Measurements from ENCODE around the gene TMEM44.
A peak's percentile ranks its signal among the peaks of the same experiment; 100 is the strongest.

The TMEM44 gene, protein sequence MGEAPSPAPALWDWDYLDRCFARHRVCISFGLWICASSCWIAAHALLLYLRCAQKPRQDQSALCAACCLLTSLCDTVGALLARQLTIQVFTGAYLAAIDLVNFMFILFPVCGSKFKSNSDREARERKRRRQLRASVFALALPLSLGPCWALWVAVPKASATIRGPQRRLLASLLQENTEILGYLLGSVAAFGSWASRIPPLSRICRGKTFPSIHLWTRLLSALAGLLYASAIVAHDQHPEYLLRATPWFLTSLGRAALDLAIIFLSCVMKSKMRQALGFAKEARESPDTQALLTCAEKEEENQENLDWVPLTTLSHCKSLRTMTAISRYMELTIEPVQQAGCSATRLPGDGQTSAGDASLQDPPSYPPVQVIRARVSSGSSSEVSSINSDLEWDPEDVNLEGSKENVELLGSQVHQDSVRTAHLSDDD

DNA sequence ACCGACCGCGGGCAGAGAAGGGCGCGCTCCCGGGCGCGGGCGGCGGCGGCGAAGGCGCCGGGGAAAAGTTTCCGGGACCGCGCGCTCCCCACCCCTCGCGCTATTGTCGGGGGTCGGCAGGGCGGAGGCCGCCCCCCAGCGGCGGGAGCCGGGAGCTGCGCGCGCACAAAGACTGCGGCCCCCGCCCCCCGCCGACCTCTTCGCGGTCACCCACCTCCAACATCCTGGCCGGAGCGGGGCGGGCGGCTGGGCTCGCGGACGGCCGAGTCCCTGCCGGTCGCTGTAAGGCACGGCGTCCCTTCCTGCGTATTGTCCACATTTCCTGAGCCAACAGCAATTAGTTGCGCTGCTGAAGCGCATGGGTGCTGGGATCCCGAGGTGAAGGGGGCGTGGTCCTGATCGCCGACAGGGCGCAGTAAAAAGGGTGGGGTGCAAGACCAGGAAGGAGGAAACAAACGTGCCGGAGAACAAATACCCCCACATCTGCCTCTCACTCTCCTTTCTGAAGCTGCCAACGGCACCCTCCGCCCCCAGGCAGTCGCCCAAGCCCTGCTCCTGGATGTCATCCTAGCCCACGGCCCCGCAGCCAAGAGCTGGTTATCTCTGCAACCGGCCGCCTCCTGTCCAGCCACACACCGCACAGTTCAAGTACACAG lies at the start of gene TMEM44:
TMEM44 (minus strand) TSS at position 71 of the 656 bp plus-strand sequence. CDS start 204 bp downstream, outside the sequence.
- peak; percentile 51 for DNase-seq

GRCh38 chr3:194682694-194683310 lies 49.6 kb upstream of the TMEM44 start:
- peak; percentile 71 for DNase-seq

DNA sequence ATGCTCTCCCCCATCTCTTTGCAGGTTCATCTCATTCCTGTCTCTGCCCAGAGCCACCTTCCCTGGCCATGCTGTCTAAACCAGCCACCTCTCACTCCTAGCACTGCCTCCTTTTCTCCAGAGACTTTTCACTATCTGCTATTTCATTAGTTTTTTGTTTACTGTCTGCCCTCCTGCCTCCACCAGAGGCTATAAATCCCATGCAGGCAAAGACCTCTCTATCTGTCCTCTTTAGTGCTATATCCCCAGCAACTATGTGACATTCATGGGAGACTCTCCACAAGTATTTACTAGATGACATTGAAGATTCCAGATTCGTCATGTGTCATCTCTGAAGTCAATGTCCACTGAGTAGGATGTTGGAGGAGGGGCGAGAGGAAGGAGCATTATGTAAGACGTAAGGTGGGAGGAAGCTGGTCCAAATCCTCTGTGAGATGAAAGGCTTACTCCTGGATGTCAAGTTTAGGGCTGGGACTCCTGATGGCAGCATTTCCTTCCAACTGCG lies 49.0 kb upstream of the TMEM44 start:
- DNase-seq, result no peak

DNA sequence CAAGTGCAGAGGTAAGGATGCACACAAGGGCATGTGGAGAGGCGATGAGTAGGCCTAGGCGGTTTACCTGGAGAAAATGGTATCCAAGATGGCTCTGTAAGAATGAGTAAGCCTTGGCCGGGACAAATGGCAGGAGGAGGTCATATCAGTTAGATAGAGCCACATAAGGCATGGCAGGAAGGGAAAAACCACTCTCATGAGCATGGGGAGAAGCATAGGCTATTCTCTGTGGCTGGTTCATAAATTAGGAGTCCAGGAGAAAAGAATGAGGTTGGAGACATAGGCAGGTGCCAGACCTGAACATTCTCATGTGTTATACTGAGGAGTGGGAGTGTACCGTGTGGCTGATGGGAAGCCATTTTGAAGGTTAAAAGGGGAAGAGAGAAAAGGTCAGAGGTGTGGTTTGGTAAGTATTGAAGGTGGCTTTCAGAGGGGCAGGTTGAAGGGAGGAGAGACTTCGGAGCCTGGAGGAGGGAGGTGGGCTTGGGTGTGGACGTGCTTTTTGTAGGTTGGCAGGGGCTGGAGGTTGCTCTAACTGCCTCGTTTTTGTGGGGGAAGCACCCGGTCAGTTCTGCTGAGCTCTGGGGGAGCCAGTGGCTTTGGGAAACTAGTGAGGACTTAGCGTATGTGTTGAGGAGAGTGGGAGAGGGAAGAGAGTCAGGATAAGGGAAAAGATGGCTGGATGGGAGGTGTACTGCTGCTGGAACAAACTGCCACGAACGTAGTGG lies 47.8 kb upstream of the TMEM44 start:
- no peak for DNase-seq

DNA sequence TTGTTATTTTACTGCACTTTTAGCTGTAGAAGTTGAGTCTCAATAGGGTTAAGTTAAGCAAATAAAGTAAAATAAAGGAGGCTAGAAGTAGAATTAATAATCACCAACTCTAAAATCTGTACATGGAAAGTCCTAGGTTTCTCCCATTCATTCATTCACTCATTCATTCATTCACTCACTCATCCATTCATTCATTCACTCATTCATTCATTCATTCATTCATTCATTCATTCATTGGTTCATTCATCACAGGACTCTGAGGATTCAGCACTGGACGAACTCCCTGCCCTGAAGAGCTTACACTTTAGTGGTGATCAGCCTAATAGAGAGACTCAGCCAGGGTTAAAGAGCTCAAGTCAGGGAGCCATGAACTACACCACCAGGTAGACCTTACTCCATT lies 43.3 kb upstream of the TMEM44 start:
- no peak for DNase-seq

- no peak for DNase-seq
Observed at GRCh38 chr3:194675680-194676079, 42.5 kb upstream of the TMEM44 start.

- DNase-seq, result no peak
Observed at GRCh38 chr3:194675081-194675640, 41.9 kb upstream of the TMEM44 start.

GRCh38 chr3:194673761-194674160 lies 40.5 kb upstream of the TMEM44 start:
- no peak for DNase-seq

DNA sequence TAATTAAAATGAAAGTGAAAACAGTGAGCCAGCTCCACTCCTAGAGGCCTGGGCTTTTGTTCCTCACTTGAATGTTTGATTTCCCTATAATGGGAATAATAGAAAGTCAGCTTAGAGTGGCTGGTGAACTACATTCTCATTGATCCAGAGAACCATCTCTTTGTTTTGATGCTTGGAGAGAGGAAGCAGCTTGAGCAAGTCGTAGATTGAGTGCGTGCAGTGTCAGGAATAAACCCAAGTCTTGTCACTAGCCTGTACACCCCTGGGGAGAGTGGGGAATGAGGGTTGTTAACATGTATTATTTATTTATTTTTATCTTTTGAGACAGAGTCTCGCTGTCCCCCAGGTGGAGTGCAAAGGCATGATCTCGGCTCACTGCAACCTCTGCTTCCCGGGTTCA lies 39.7 kb upstream of the TMEM44 start:
- DNase-seq, result no peak

DNA sequence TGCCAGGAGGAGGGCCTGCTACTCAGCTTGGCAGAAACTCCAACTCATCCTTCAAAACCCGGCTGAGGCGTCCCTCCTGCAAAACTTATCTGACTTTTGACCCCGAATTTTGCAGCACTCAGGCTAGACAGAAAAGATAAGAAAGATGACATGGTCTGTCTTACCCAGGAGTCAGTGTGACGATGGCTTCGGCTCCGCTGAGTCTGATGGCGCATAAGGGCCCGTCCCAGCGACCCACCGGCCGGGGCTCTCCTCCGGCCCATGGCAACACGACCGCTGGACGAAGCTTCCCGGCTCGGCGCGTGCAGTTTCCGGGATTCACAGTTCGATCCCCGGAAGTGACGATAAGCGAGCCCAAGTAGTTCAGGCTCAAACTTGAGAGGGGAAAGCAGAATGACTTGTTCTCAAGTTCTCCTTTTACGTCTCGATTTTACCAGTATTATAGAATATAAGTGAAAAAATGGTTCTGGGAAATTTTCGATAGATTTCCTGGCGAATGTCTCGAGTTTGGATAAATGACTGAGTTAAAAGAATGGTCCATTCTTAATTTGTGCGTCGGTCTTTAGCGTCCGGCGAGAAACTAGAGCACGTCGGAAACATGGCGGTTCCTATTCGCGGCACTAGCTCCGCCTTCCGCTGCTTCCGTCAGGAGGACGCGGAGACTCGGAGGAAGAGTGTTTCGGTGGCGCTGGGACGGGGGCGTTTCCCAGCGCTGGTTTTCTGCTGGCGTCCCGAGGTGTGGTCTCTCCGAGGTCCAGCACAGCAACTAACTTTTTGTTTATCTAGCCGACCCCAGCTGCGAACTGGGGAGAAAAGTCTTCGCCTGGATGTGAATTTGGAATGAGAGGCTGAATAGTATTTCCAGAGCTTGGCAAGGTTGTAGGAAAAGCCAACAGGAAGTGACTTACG lies 38.9 kb upstream of the TMEM44 start, which contains the start of gene LSG1:
LSG1 (minus strand) TSS at position 292 of the 909 bp plus-strand sequence; CDS start at position 263, 29 bp downstream.
- DNase-seq, result peak; percentile 87

DNA sequence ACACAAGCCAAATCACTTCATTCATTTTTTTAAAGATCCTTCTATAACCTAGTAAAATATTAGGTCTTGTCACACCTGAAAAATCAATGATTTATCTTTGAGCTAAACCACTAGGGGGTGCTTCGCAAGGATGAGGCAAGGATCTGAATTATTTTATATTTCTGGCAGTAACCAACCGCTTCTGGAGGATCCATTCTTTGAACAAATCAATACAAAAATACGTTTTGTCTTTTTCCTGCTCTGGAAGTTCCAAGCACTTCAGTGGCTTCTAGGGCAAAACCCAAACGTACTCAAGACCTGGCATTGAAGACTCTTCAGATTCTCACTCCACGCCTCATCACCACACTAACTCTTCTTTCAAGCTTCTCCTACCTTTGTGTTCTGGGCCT lies 38.3 kb upstream of the TMEM44 start:
- DNase-seq, result no peak

- no peak for DNase-seq
Observed at GRCh38 chr3:194667363-194667762, 34.1 kb upstream of the TMEM44 start.

DNA sequence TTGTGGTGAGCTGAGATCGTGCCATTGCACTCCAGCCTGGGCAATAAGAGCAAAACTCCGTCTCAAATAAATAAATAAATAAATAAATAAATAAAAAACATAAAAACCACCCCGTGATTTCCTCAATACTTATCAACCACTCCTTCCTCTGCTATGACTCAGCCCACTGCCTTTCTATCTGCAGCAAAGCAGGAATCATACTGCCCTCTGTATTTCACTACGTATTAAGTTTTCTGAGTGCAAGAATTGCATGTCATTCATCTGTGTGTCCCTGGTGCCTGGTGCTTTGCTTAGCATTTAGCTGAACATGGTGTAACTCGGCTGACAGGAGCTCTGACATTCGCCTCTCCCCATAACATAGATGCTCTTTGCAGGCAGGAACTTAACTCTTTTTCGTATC lies 31.6 kb upstream of the TMEM44 start:
- no peak for DNase-seq

- DNase-seq, result no peak
Observed at GRCh38 chr3:194661946-194662345, 28.7 kb upstream of the TMEM44 start.

DNA sequence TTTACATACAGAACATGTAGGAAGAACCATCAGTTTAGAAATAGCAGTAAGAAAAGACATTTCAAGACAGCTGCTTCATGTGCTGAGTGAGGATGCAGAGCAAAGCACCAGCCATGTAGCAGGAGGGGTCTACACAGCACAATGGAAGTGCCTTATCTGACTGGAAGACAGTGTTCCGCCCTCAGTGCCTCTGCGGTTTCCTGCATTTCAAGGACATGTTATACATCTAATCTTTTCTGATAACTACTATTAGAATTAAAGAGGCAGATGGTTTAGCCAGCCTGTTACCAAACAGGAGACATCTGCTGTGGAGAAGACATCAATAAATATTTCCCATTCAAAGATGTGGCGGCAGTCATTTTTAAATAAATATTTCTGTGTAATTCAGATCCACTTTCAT lies 28.2 kb upstream of the TMEM44 start:
- no peak for DNase-seq

DNA sequence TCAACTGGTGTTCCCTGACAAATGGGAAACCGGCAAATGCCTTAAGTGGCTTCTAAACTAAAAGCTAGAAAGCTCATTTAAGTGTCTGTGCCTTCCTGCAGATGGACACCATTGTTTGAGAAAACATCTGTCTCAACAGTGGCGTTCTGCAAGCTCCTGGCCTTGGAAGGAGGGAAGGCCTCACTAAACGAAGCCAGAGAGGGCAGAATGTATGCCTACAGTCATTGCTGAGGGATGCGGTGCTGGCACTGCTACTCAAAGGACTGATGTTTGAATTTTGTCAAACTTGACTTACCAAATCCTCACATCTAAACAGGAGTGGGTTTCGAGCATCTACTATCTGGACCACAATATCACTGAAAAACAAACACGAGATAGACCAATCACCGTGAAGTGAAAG lies 26.6 kb upstream of the TMEM44 start:
- DNase-seq, result no peak

DNA sequence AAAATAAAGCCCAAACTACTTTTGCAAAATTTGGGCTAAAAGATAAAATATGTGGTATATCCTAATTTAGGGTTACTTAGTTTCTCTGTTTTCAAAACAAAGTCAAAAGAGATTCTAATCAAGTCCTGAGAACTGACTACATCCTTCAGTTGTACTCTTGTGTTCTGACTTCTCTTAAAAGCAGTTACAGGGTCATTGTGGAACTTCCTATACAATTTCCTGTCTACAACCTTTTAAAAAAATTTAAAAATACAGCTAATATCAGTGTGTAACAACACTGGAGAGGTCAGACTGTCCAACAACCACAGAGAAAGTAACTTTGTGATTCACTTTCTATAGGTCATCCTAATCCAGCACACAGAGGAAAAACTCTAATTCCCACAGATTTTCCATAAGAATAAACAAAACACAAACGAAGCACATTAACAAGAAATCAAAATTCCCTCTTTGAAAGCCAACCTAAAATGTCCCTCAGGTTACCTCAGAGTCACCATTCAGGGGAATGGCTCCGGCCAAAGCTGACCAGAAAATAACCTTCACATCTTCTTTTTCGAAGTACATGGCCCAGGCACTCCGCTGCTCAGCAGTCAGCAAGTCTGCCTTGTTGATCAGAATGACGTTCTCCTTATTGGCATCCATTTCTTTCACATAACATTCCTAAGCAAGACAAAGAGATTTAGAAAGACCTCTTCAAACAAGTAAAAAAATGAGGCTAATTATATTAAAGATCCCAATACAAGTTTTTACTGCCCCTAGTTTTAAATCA lies 25.4 kb upstream of the TMEM44 start:
- no peak for DNase-seq

- DNase-seq, result no peak
Observed at GRCh38 chr3:194657439-194657838, 24.2 kb upstream of the TMEM44 start.

- DNase-seq, result no peak
Observed at GRCh38 chr3:194654443-194654842, 21.2 kb upstream of the TMEM44 start.

DNA sequence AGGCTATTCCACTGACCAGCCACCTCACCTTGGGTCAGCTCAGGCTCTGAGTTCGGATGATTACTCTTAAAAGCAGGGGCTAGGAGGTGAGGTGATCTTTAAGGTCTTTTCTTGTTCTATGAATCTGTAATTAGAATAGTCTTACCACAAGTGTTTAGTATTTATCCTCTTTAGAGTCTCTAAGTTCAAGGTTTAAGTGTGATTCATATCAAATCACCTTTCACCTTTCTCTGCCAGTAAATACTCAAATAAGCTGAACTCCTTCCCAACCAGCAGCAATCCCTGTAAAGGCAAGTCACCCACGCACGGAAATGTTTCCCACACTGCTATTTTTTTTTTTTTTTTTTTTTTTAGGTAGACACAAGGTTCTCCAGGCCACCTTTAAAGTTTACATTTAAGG lies 14.5 kb upstream of the TMEM44 start:
- DNase-seq, result no peak

GRCh38 chr3:194642769-194643168 lies 9.6 kb upstream of the TMEM44 start:
- DNase-seq, result no peak

Measured in CD4-positive, alpha-beta T cell treated with Interferon gamma for 1 hour (primary cell).